Smooth muscle cell (in vitro differentiated cells): ENCODE measurements around the gene MCTP2. TPM values are rescaled to one million over a fixed set of nuclear protein-coding genes. Genes with fewer than 3 reads are reported as not detected.

ENCODE experiments used
- DNase-seq: peaks from one replicate; lab custom pipeline; 2025; ENCODE audit not compliant: unreplicated experiment; lab: John Stamatoyannopoulos, UW
- H2AFZ ChIP-seq: fragments of 200-600 bp; sonication (generic); 2 replicates; pipeline ENCODE4 v1.6.0; 2016; ENCODE audit warnings: antibody characterized with exemption, low read depth, mild to moderate bottlenecking
- H3F3A ChIP-seq: fragments of 200-600 bp; sonication (generic); 2 replicates; pipeline ENCODE4 v1.6.0; 2017; ENCODE audit warnings: antibody characterized with exemption, low read depth
- H3K27ac ChIP-seq: fragments of 200-600 bp; sonication (generic); 2 replicates; pipeline ENCODE4 v1.5.1; 2016; ENCODE audit warnings: low read depth, mild to moderate bottlenecking
- H3K27me3 ChIP-seq: fragments of 200-600 bp; sonication (generic); 2 replicates; pipeline ENCODE4 v1.6.1; 2016; ENCODE audit warnings: low read depth, mild to moderate bottlenecking
- H3K36me3 ChIP-seq: fragments of 200-600 bp; sonication (generic); 2 replicates; pipeline ENCODE4 v1.5.1; 2016; ENCODE audit warnings: low read depth
- H3K4me1 ChIP-seq: fragments of 200-600 bp; sonication (generic); 2 replicates; pipeline ENCODE4 v1.5.1; 2016; ENCODE audit warnings: low read depth
- H3K4me2 ChIP-seq: fragments of 200-600 bp; sonication (generic); 2 replicates; pipeline ENCODE4 v1.6.0; 2016; ENCODE audit warnings: mild to moderate bottlenecking
- H3K4me3 ChIP-seq: fragments of 200-600 bp; sonication (generic); 2 replicates; pipeline ENCODE4 v1.5.1; 2016; ENCODE audit warnings: mild to moderate bottlenecking
- H3K79me2 ChIP-seq: fragments of 200-600 bp; sonication (generic); 2 replicates; pipeline ENCODE4 v1.6.0; 2016; ENCODE audit warnings: low read depth, mild to moderate bottlenecking
- H3K9ac ChIP-seq: fragments of 200-600 bp; sonication (generic); 2 replicates; pipeline ENCODE4 v1.6.0; 2016; ENCODE audit warnings: low read depth
- H3K9me3 ChIP-seq: fragments of 200-600 bp; sonication (generic); replicated peaks from 2 replicates; pipeline ENCODE4 v1.5.1; 2016; ENCODE audit warnings: low read depth
- H4K20me1 ChIP-seq: fragments of 200-600 bp; sonication (generic); 2 replicates; pipeline ENCODE4 v1.6.0; 2016; ENCODE audit warnings: low read depth
- WGBS: methylation state at CpG from one replicate; pipeline ENCODE4 v1.1.7; 2016; ENCODE audit warnings: low lambda C conversion rate; 5-methylcytosine and 5-hydroxymethylcytosine counted together
- polyA plus RNA-seq: library from polyadenylated mRNA; unstranded; fragments of >200 nt; fragmentation: Nextera tagmentation; extraction: Ambion mirVana; gene quantifications from 2 replicates; pipeline ENCODE4 v1.2.1, GENCODE V29; 2016
- total RNA-seq: library from RNA; depleted of rRNA; stranded (reverse); fragments of >200 nt; gene quantifications from 2 replicates; pipeline ENCODE4 v1.2.3, GENCODE V29; 2014
- TF ChIP-seq, protein P1 (sequence below): fragments of 200-600 bp; sonication (generic); IDR thresholded peaks from 2 replicates; pipeline ENCODE4 v1.5.1; 2017; ENCODE audit warnings: borderline replicate concordance, mild to moderate bottlenecking, antibody characterized with exemption; ENCODE audit not compliant: insufficient read depth, poor library complexity, severe bottlenecking

MCTP2 gene
- total and polyA plus RNA-seq, 2 experiments from 2014 or later = 12.1 to 32.1 TPM

- Histone ChIP-seq H3K9ac (no peak overlapping the region), H3K4me1 (no peaks in the 10 kb centered on the region), H3K27ac (no peak overlapping the region), H3K27me3 (no peaks in the 10 kb centered on the region), H3K4me3 (no peak overlapping the region), H4K20me1 (peaks cover 50% of the 10 kb centered on the region), H3K9me3 (no peaks in the 10 kb centered on the region), H2AFZ (no peak overlapping the region), H3K36me3 (no peaks in the 10 kb centered on the region), H3K79me2 (peaks cover 37% of the 10 kb centered on the region), H3F3A (no peaks in the 10 kb centered on the region), H3K4me2 (no peak overlapping the region)
- TF ChIP-seq, protein P1, sequence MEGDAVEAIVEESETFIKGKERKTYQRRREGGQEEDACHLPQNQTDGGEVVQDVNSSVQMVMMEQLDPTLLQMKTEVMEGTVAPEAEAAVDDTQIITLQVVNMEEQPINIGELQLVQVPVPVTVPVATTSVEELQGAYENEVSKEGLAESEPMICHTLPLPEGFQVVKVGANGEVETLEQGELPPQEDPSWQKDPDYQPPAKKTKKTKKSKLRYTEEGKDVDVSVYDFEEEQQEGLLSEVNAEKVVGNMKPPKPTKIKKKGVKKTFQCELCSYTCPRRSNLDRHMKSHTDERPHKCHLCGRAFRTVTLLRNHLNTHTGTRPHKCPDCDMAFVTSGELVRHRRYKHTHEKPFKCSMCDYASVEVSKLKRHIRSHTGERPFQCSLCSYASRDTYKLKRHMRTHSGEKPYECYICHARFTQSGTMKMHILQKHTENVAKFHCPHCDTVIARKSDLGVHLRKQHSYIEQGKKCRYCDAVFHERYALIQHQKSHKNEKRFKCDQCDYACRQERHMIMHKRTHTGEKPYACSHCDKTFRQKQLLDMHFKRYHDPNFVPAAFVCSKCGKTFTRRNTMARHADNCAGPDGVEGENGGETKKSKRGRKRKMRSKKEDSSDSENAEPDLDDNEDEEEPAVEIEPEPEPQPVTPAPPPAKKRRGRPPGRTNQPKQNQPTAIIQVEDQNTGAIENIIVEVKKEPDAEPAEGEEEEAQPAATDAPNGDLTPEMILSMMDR = no peak
- 83% methylated on average over 7 of the region's 7 CpGs for WGBS
- no peak for DNase-seq
Observed at GRCh38 chr15:94247789-94248638, 16.7 kb downstream of the MCTP2 start.

- Histone ChIP-seq H3F3A (no peaks in the 10 kb centered on the region), H3K4me3 (no peak overlapping the region), H3K27ac (no peak overlapping the region), H3K9me3 (no peaks in the 10 kb centered on the region), H3K9ac (no peak overlapping the region), H3K36me3 (no peaks in the 10 kb centered on the region), H4K20me1 (peaks cover 77% of the 10 kb centered on the region), H3K4me2 (no peak overlapping the region), H2AFZ (no peak overlapping the region), H3K27me3 (no peaks in the 10 kb centered on the region), H3K4me1 (no peaks in the 10 kb centered on the region), H3K79me2 (peaks cover 37% of the 10 kb centered on the region)
- TF ChIP-seq, protein P1 = no peak
- 84% methylated on average over 2 of the region's 2 CpGs for WGBS
- no peak for DNase-seq
Observed at GRCh38 chr15:94250801-94251200, 19.4 kb downstream of the MCTP2 start.

- H3K9ac ChIP-seq = no peak overlapping the region
- WGBS = 78% methylated on average over 1 of the region's 1 CpG
- no peaks in the 10 kb centered on the region for H3F3A ChIP-seq
- H4K20me1 ChIP-seq = peaks cover 80% of the 10 kb centered on the region
- no peak overlapping the region for H2AFZ ChIP-seq
- H3K4me2 ChIP-seq = no peak overlapping the region
- no peak overlapping the region for H3K4me3 ChIP-seq
- H3K9me3 ChIP-seq = no peaks in the 10 kb centered on the region
- no peaks in the 10 kb centered on the region for H3K36me3 ChIP-seq
- TF ChIP-seq, protein P1 = no peak
- H3K79me2 ChIP-seq = peaks cover 29% of the 10 kb centered on the region
- H3K27me3 ChIP-seq = no peaks in the 10 kb centered on the region
- DNase-seq = no peak
- no peak overlapping the region for H3K27ac ChIP-seq
- no peaks in the 10 kb centered on the region for H3K4me1 ChIP-seq
Observed at GRCh38 chr15:94252223-94252766, 20.9 kb downstream of the MCTP2 start.
